ENCODE data around the gene GCNA. TPM values are rescaled to one million over a fixed set of nuclear protein-coding genes. Genes with fewer than 3 reads are reported as not detected.

The GCNA gene
- polyA plus RNA-seq, 1 of the 3 experiments (the other 2 are of a cell fraction): 1.8 TPM

DNA sequence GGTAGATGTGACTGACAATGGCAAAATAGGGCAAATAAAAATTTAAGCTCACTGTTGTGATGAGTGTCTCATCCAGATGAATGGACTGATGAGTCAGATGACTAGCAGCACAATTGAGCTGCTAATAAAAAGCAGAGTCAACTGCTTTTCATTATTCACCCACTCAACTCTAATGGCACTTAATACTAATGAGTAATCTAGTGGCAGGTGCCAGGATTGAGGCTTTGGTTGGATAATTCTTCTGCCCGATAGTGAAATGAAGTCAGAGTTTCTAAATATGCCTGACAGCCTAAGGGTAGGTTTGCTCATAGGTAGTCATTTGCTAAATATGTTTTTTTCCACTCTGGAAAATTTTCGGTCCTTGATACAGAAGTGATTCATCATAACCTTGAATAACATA, 34.9 kb upstream of the GCNA start:
- Histone ChIP-seq H2AFZ (ENCODE audit: low read depth) (no peak overlapping the region), H3K27ac (ENCODE audit: low read depth in 2 of 2, low read length in 1 of 2) (peak overlapping the region in 1 of 2 experiments; percentile 81; a peak in 2 of 4 replicates), H3K9ac (no peak overlapping the region; the same call in 1 of the 2 replicates), H3K27me3 (ENCODE audit: insufficient read depth) (no peaks in the 10 kb centered on the region), H4K20me1 (ENCODE audit: insufficient read depth) (peaks cover 78% of the 10 kb centered on the region), H3K9me3 (no peaks in the 10 kb centered on the region), H3K79me2 (ENCODE audit: insufficient read depth) (peaks cover 85% of the 10 kb centered on the region), H3K4me3 (ENCODE audit: low read depth in 2 of 2, low read length in 1 of 2) (no peak overlapping the region), H3K36me3 (replicated peaks in 1 of 2; ENCODE audit: control insufficient read depth in 1 of 2, insufficient read depth in 2 of 2, low read length in 1 of 2) (peaks cover 16 to 34% of the 10 kb centered on the region in 2 experiments), H3K9me2 (no peaks in the 10 kb centered on the region), H3K4me2 (peak overlapping the region; percentile 30), H3F3A (replicated peaks; ENCODE audit: insufficient read depth) (peaks cover 40% of the 10 kb centered on the region), H3K4me1 (ENCODE audit: control insufficient read depth in 1 of 2, insufficient read depth in 2 of 2, low read depth in 1 of 2, low read length in 1 of 2) (peaks cover 2 to 18% of the 10 kb centered on the region in 2 experiments; a peak in 2 of 4 replicates)
- POLR2A ChIA-PET: no interaction called here
- no peak for DNase-seq
- CTCF ChIA-PET: interaction anchor here (1.0 kb wide), 1 partner anchor 25 kb away, joined by 4 read pairs; no protein-coding TSS in a partner anchor
- 2% methylated on average over 2 of the region's 2 CpGs for WGBS (ENCODE audit: low lambda C conversion rate)
- TF ChIP-seq EZH2phosphoT487 (IDR thresholded peaks at IDR 0.05; ENCODE audit: borderline replicate concordance, low read depth) (no peak), RCOR1 (IDR thresholded peaks at IDR 0.05; ENCODE audit: low read length) (no peak), GABPA (IDR thresholded peaks at IDR 0.05; ENCODE audit: low read depth) (no peak), TEAD4 (IDR thresholded peaks at IDR 0.05; ENCODE audit: borderline replicate concordance, insufficient read depth) (no peak), TAF1 (IDR thresholded peaks at IDR 0.05; ENCODE audit: borderline replicate concordance, low read depth, low read length) (no peak), NRF1 (IDR thresholded peaks at IDR 0.05; ENCODE audit: low read depth, low read length) (no peak), RXRA (IDR thresholded peaks at IDR 0.05; ENCODE audit: borderline replicate concordance, low read depth) (peak; percentile 12; the same call in 1 of the 2 replicates), SMC3 (IDR thresholded peaks at IDR 0.05; ENCODE audit: low read depth, low read length) (no peak), CHD2 (IDR thresholded peaks at IDR 0.05; ENCODE audit: low read length, partially characterized antibody) (no peak), SIN3A (IDR thresholded peaks at IDR 0.05; ENCODE audit: borderline replicate concordance, low read depth, low read length) (no peak), ELF1 (IDR thresholded peaks at IDR 0.05) (no peak), USF2 (IDR thresholded peaks at IDR 0.05; ENCODE audit: borderline replicate concordance, low read depth, low read length) (no peak), FOXJ3 (CRISPR knock-in tag; IDR thresholded peaks at IDR 0.05) (no peak), REST (IDR thresholded peaks at IDR 0.05; ENCODE audit: low read depth, low read length) (no peak), MEF2A (IDR thresholded peaks at IDR 0.05; ENCODE audit: borderline replicate concordance, low read depth) (peak; percentile 77), NFIC (IDR thresholded peaks at IDR 0.05; ENCODE audit: borderline replicate concordance) (peak; percentile 52; the same call in 1 of the 2 replicates), IRF3 (IDR thresholded peaks at IDR 0.05; ENCODE audit: low read depth, low read length) (no peak), JUND (IDR thresholded peaks at IDR 0.05) (peak; percentile 65), FOSL2 (IDR thresholded peaks at IDR 0.05; ENCODE audit: borderline replicate concordance, low read depth) (peak; percentile 70), YY1 (IDR thresholded peaks at IDR 0.05; ENCODE audit: low read depth) (no peak), EP300 (IDR thresholded peaks at IDR 0.05; ENCODE audit: borderline replicate concordance in 1 of 2, low read depth in 1 of 2, low read length in 1 of 2) (peak in 1 of 2 experiments; percentile 68; a peak in 1 of 4 replicates), TCF12 (IDR thresholded peaks at IDR 0.05) (peak; percentile 90), USF1 (IDR thresholded peaks at IDR 0.05; ENCODE audit: borderline replicate concordance, low read depth) (no peak), FOXM1 (IDR thresholded peaks at IDR 0.05; ENCODE audit: low read depth) (peak; percentile 22; the same call in 1 of the 2 replicates), MXI1 (IDR thresholded peaks at IDR 0.05; ENCODE audit: low read depth, low read length) (no peak), GATA2 (CRISPR knock-in tag; IDR thresholded peaks at IDR 0.05) (no peak), RFX5 (IDR thresholded peaks at IDR 0.05; ENCODE audit: low read length) (no peak), PBX3 (IDR thresholded peaks at IDR 0.05) (peak; percentile 84)
- TF ChIP-seq, protein P1, sequence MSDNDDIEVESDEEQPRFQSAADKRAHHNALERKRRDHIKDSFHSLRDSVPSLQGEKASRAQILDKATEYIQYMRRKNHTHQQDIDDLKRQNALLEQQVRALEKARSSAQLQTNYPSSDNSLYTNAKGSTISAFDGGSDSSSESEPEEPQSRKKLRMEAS (IDR thresholded peaks at IDR 0.05; ENCODE audit: low read depth): no peak
